PC-9 (cell line): ENCODE measurements around the gene MID2.
"Not testable (repeated sequence)": the region's sequence is repeated elsewhere in the genome, so short reads cannot be mapped to it uniquely, and the experiment has no call there.

Experiments
- CTCF ChIP-seq: fragments of 200-600 bp; sonication (generic); conservative IDR thresholded peaks from 2 replicates; pipeline ENCODE4 v1.6.1; 2017; ENCODE audit warnings: mixed run types, antibody characterized with exemption, mild to moderate bottlenecking, moderate library complexity
- EZH2 ChIP-seq: fragments of 200-600 bp; sonication (generic); IDR thresholded peaks from 2 replicates; pipeline ENCODE4 v1.8.0; 2017; ENCODE audit warnings: antibody characterized with exemption, low read depth

- not testable (repeated sequence) for TF ChIP-seq EZH2, CTCF
Observed at GRCh38 chrX:107857041-107857440, 31.4 kb downstream of the MID2 start.
